Esophagus squamous epithelium (tissue), 4 donors: ENCODE data around the gene GJD3.

Experiments used
- CTCF ChIP-seq, 6 experiments: fragments of 450-650 bp in 4 of 6; fragments of 200-600 bp in 2 of 6; sonication (generic) in 2 of 6; IDR thresholded peaks; one replicate each; pipeline ENCODE4 v1.5.1; 2016 to 2019; ENCODE audit warnings: antibody characterized with exemption in 6 of 6, mild to moderate bottlenecking in 4 of 6, moderate library complexity in 4 of 6
- POLR2A ChIP-seq, 4 donors: fragments of 450-650 bp; IDR thresholded peaks; one replicate each; pipeline ENCODE4 v1.6.1; 2017; ENCODE audit warnings: antibody characterized with exemption in 4 of 4, mild to moderate bottlenecking in 4 of 4, moderate library complexity in 3 of 4

- TF ChIP-seq POLR2A (IDR thresholded peaks at IDR 0.05) (no peak), CTCF (IDR thresholded peaks at IDR 0.05) (no peak)
Measured at GRCh38 chr17:40323391-40324381, 40.9 kb downstream of the GJD3 start.
